ENCODE results near the gene DNAJC4. TPM values are rescaled to one million over a fixed set of nuclear protein-coding genes. Genes with fewer than 3 reads are reported as not detected.

Gene DNAJC4
- total and polyA plus RNA-seq, 2 of the 8 experiments (the other 6 are each of a cell fraction or from before 2014, with no cell fraction given) = 14.6 to 31.0 TPM

- Histone ChIP-seq H3K23me2 (ENCODE audit: low read depth, low read length) (no peaks in the 10 kb centered on the region), H3K4ac (replicated peaks; ENCODE audit: insufficient read length, low read depth, low read length) (no peak overlapping the region), H2AK5ac (ENCODE audit: low read depth, low read length) (no peak overlapping the region), H3K14ac (ENCODE audit: insufficient read length) (no peak overlapping the region), H3K36me3 (ENCODE audit: control insufficient read depth in 2 of 4, insufficient read depth in 4 of 4, low read length in 3 of 4) (peaks cover 21 to 79% (median 42%) of the 10 kb centered on the region in 4 experiments), H4K91ac (replicated peaks; ENCODE audit: insufficient read length, low read length) (no peak overlapping the region), H3K27me3 (replicated peaks in 1 of 4; ENCODE audit: control insufficient read depth in 3 of 4, extremely low read depth in 1 of 4, insufficient read depth in 3 of 4, low read length in 3 of 4) (no peaks in the 10 kb centered on the region), H4K8ac (ENCODE audit: extremely low read depth, insufficient read depth, low read length) (no peak overlapping the region), H3K23ac (ENCODE audit: insufficient read length) (no peak overlapping the region), H4K20me1 (replicated peaks in 1 of 2; ENCODE audit: control insufficient read depth in 1 of 2, insufficient read depth in 2 of 2, low read length in 2 of 2) (peaks cover 4 to 25% of the 10 kb centered on the region in 2 experiments), H3K27ac (ENCODE audit: low read depth, low read length) (no peak overlapping the region), H4K5ac (ENCODE audit: insufficient read length, low read depth, low read length) (no peak overlapping the region), H3K4me1 (replicated peaks in 1 of 4; ENCODE audit: control insufficient read depth in 3 of 4, insufficient read depth in 4 of 4, low read length in 3 of 4) (peaks cover 0 to 2% (median 0%) of the 10 kb centered on the region in 4 experiments; a peak in 4 of 7 replicates), H2BK15ac (ENCODE audit: low read length) (no peak overlapping the region), H3K4me2 (ENCODE audit: insufficient read depth in 1 of 2, low read depth in 2 of 2, low read length in 2 of 2) (no peak overlapping the region), H2BK12ac (ENCODE audit: low read depth, low read length) (no peak overlapping the region), H2BK120ac (replicated peaks; ENCODE audit: low read depth, low read length) (no peak overlapping the region), H3K56ac (replicated peaks; ENCODE audit: insufficient read length, low read depth, low read length) (no peak overlapping the region), H3K79me1 (ENCODE audit: low read depth, low read length) (peaks cover 1% of the 10 kb centered on the region; the same call in 1 of the 2 replicates), H2AFZ (ENCODE audit: low read length) (no peak overlapping the region), H3K79me2 (ENCODE audit: control insufficient read depth in 1 of 2, insufficient read depth in 2 of 2, low read length in 2 of 2) (peaks cover 0 to 7% of the 10 kb centered on the region in 2 experiments; a peak in 1 of 4 replicates), H3K18ac (ENCODE audit: extremely low read depth, low read length) (no peak overlapping the region), H3K9me3 (ENCODE audit: insufficient read depth in 2 of 2, low read depth in 1 of 2, low read length in 1 of 2) (no peaks in the 10 kb centered on the region), H3K4me3 (ENCODE audit: extremely low read depth in 1 of 4, insufficient read depth in 2 of 4, low read depth in 3 of 4, low read length in 4 of 4) (no peak overlapping the region), H3K9ac (replicated peaks in 1 of 4; ENCODE audit: extremely low read depth in 1 of 4, low read depth in 3 of 4, low read length in 3 of 4) (no peak overlapping the region), H2BK20ac (ENCODE audit: low read length) (no peak overlapping the region), H2BK5ac (ENCODE audit: low read depth, low read length) (no peak overlapping the region)
- ChIA-PET POLR2A (ENCODE audit: partially characterized antibody) (interaction anchor here (0.8 to 7.1 kb wide), 8 partner anchors 8 to 53 kb away, joined by 3 to 101 read pairs (median 4); partner anchors contain the start of gene PPP1R14B), CTCF (ENCODE audit: partially characterized antibody) (interaction anchor here (1.0 to 5.9 kb wide), 4 partner anchors 7 to 82 kb away, joined by 3 to 62 read pairs (median 8); no protein-coding TSS in a partner anchor)
- DNase-seq (ENCODE audit: low read depth in 1 of 2, low spot score in 2 of 2) = no peak
- FAIRE-seq = no peak
- 85% methylated on average over 17 of the region's 24 CpGs; no CpG with 5 or more reads in 1 of the 2 experiments for WGBS, 2 experiments (ENCODE audit: extremely low coverage in 1 of 2, insufficient coverage in 1 of 2, insufficient read length in 1 of 2, insufficient replicate concordance in 2 of 2, low coverage in 1 of 2, low lambda C conversion rate in 2 of 2, missing lambda C conversion rate in 1 of 2)
- no peak for TF ChIP-seq KDM4A (IDR thresholded peaks at IDR 0.05; ENCODE audit: low read depth, low read length, severe bottlenecking)
- no peak for TF ChIP-seq MAFK (IDR thresholded peaks at IDR 0.05; ENCODE audit: low read depth, low read length)
- TF ChIP-seq EP300 (IDR thresholded peaks at IDR 0.05; ENCODE audit: borderline replicate concordance in 1 of 2, low read depth in 2 of 2, low read length in 2 of 2) = no peak
- no peak for TF ChIP-seq JUN (IDR thresholded peaks at IDR 0.05; ENCODE audit: low read depth, low read length)
- TF ChIP-seq E2F6 (IDR thresholded peaks at IDR 0.05) = no peak
- TF ChIP-seq BCL11A (IDR thresholded peaks at IDR 0.05; ENCODE audit: low read depth in 2 of 2, low read length in 2 of 2) = no peak
- TF ChIP-seq CEBPB (IDR thresholded peaks at IDR 0.05; ENCODE audit: low read depth, low read length) = no peak
- no peak for TF ChIP-seq CBX8 (IDR thresholded peaks at IDR 0.05; ENCODE audit: borderline replicate concordance, low read depth, low read length)
- no peak for TF ChIP-seq RBBP5 (IDR thresholded peaks at IDR 0.05; ENCODE audit: borderline replicate concordance, low read depth, low read length)
- TF ChIP-seq, protein P1, sequence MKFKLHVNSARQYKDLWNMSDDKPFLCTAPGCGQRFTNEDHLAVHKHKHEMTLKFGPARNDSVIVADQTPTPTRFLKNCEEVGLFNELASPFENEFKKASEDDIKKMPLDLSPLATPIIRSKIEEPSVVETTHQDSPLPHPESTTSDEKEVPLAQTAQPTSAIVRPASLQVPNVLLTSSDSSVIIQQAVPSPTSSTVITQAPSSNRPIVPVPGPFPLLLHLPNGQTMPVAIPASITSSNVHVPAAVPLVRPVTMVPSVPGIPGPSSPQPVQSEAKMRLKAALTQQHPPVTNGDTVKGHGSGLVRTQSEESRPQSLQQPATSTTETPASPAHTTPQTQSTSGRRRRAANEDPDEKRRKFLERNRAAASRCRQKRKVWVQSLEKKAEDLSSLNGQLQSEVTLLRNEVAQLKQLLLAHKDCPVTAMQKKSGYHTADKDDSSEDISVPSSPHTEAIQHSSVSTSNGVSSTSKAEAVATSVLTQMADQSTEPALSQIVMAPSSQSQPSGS (IDR thresholded peaks at IDR 0.05; ENCODE audit: low read length) = no peak
- TF ChIP-seq CBX5 (IDR thresholded peaks at IDR 0.05; ENCODE audit: low read depth, low read length) = no peak
Observed at GRCh38 chr11:64258356-64258755, 28.0 kb downstream of the DNAJC4 start.

Measured in H1 (cell line).